K562 (cell line): ENCODE data around the gene PRPF6. TPM values are rescaled to one million over a fixed set of nuclear protein-coding genes. Genes with fewer than 3 reads are reported as not detected.

Experiments
- C11orf30 ChIP-seq: fragments of 450-650 bp; IDR thresholded peaks from 2 replicates; pipeline ENCODE4 v1.6.1; 2016; ENCODE audit warnings: low read depth, mild to moderate bottlenecking
- DMBX1 ChIP-seq: fragments of 250-450 bp; sonication (Bioruptor Pico); IDR thresholded peaks from 2 replicates; pipeline ENCODE4 v1.8.0; 2022; ENCODE audit warnings: inconsistent platforms, mild to moderate bottlenecking, moderate library complexity, borderline replicate concordance
- ETS2 ChIP-seq: IDR thresholded peaks from 2 replicates; pipeline ENCODE4 v1.6.1; 2016; ENCODE audit warnings: borderline replicate concordance, missing genetic modification characterization, mild to moderate bottlenecking, moderate library complexity, missing compliant biosample characterization; ENCODE audit not compliant: poor library complexity, severe bottlenecking
- EZH2 ChIP-seq: IDR thresholded peaks from 2 replicates; pipeline ENCODE4 v1.6.1; 2012; ENCODE audit warnings: low read depth, mild to moderate bottlenecking, inconsistent platforms, low read length, borderline replicate concordance
- HSF4 ChIP-seq: fragments of 250-450 bp; sonication (Bioruptor Pico); IDR thresholded peaks from 2 replicates; pipeline ENCODE4 v2.1.2; 2022; ENCODE audit warnings: mild to moderate bottlenecking, moderate library complexity, borderline replicate concordance
- NR3C1 ChIP-seq: sonication (generic); formaldehyde crosslinking; IDR thresholded peaks from 2 replicates; pipeline ENCODE4 v1.8.1; 2022; ENCODE audit warnings: missing genetic modification reagents
- PHF21A ChIP-seq: fragments of 450-650 bp; IDR thresholded peaks from 2 replicates; pipeline ENCODE4 v1.6.1; 2017; ENCODE audit warnings: low read depth, borderline replicate concordance
- PPARD ChIP-seq: fragments of 250-450 bp; sonication (Bioruptor Pico); IDR thresholded peaks from 2 replicates; pipeline ENCODE4 v1.8.0; 2022; ENCODE audit warnings: inconsistent platforms, mild to moderate bottlenecking, moderate library complexity
- RBM22 ChIP-seq: fragments of 200-400 bp; formaldehyde crosslinking; IDR thresholded peaks from 2 replicates; pipeline ENCODE4 v1.6.1; 2018; ENCODE audit warnings: low read length, low read depth; ENCODE audit not compliant: poor library complexity, severe bottlenecking
- ZEB2 ChIP-seq: fragments of 450-650 bp; IDR thresholded peaks from 2 replicates; pipeline ENCODE4 v1.6.1; 2016
- ZNF239 ChIP-seq: fragments of 250-450 bp; sonication (Bioruptor Pico); IDR thresholded peaks from 2 replicates; pipeline ENCODE4 v1.4.0; 2020; ENCODE audit warnings: mild to moderate bottlenecking
- ZNF316 ChIP-seq: fragments of 450-650 bp; IDR thresholded peaks from 2 replicates; pipeline ENCODE4 v1.6.1; 2016
- ZNF75A ChIP-seq: fragments of 450-650 bp; formaldehyde crosslinking; IDR thresholded peaks from 2 replicates; pipeline ENCODE4 v1.4.0; 2020; ENCODE audit warnings: mild to moderate bottlenecking
- ZNF766 ChIP-seq: fragments of 200-800 bp; sonication (Bioruptor generic); conservative IDR thresholded peaks from 2 replicates; pipeline ENCODE4 v1.6.1; 2016; ENCODE audit warnings: missing genetic modification characterization, missing compliant biosample characterization
- polyA plus RNA-seq, 8 experiments: library from polyadenylated mRNA; depleted of rRNA in 4 of 8; stranded (reverse) in 5 of 8; unstranded in 3 of 8; fragments of >200 nt; fragmentation: Nextera tagmentation in 2 of 8; fragmentation: Illumina TruSeq in 1 of 8; extraction: Ambion mirVana in 2 of 8; extraction: Trizol in 1 of 8; gene quantifications; 2 replicates each; pipeline versions ENCODE4 v1.2.1 to v1.2.3, GENCODE V29; 2011 to 2014; ENCODE audit warnings: inconsistent platforms in 1 of 8, missing spikeins in 1 of 8
- total RNA-seq, 7 experiments: library from RNA; depleted of rRNA in 6 of 7; stranded (reverse); fragments of >200 nt in 6 of 7; fragmentation: Illumina TruSeq in 2 of 7; extraction: Trizol in 2 of 7; gene quantifications; 2 replicates each; pipeline versions ENCODE4 v1.2.1 to v1.2.3, GENCODE V29; 2011 to 2021; ENCODE audit warnings: low replicate concordance in 1 of 7
- TF ChIP-seq, protein P1 (sequence below), 2 experiments: fragments of 450-650 bp in 1 of 2; sonication (generic) in 1 of 2; formaldehyde crosslinking; conservative IDR thresholded peaks; 2 replicates each; pipeline versions ENCODE4 v1.4.0 to v1.8.1; 2020 to 2022; ENCODE audit warnings: mild to moderate bottlenecking in 1 of 2, missing genetic modification reagents in 1 of 2
- TF ChIP-seq, protein P2 (sequence below), 3 experiments: fragments of 200-800 bp in 1 of 3; sonication (Bioruptor generic) in 1 of 3; sonication (generic) in 1 of 3; formaldehyde crosslinking in 1 of 3; IDR thresholded peaks; 2 replicates each; pipeline versions ENCODE4 v1.6.1 to v1.8.0; 2016 to 2022; ENCODE audit warnings: mild to moderate bottlenecking in 2 of 3, missing compliant biosample characterization in 2 of 3, missing genetic modification characterization in 2 of 3, missing genetic modification reagents in 1 of 3
- TF ChIP-seq, protein P3 (sequence below): fragments of 150-350 bp; conservative IDR thresholded peaks from 2 replicates; pipeline ENCODE4 v1.6.1; 2014; ENCODE audit warnings: low read length
- TF ChIP-seq, protein P4 (sequence below): sonication (generic); formaldehyde crosslinking; IDR thresholded peaks from 2 replicates; pipeline ENCODE4 v1.8.0; 2022; ENCODE audit warnings: missing genetic modification reagents, mild to moderate bottlenecking, moderate library complexity, borderline replicate concordance
- TF ChIP-seq, protein P5 (sequence below): sonication (generic); formaldehyde crosslinking; IDR thresholded peaks from 2 replicates; pipeline ENCODE4 v1.8.0; 2022; ENCODE audit warnings: missing genetic modification reagents, mild to moderate bottlenecking, borderline replicate concordance

The PRPF6 gene
- total and polyA plus RNA-seq, 9 of the 15 experiments (the other 6 are each of a cell fraction or from before 2014, with no cell fraction given): 4.2 to 83.2 (median 59.9) TPM

DNA sequence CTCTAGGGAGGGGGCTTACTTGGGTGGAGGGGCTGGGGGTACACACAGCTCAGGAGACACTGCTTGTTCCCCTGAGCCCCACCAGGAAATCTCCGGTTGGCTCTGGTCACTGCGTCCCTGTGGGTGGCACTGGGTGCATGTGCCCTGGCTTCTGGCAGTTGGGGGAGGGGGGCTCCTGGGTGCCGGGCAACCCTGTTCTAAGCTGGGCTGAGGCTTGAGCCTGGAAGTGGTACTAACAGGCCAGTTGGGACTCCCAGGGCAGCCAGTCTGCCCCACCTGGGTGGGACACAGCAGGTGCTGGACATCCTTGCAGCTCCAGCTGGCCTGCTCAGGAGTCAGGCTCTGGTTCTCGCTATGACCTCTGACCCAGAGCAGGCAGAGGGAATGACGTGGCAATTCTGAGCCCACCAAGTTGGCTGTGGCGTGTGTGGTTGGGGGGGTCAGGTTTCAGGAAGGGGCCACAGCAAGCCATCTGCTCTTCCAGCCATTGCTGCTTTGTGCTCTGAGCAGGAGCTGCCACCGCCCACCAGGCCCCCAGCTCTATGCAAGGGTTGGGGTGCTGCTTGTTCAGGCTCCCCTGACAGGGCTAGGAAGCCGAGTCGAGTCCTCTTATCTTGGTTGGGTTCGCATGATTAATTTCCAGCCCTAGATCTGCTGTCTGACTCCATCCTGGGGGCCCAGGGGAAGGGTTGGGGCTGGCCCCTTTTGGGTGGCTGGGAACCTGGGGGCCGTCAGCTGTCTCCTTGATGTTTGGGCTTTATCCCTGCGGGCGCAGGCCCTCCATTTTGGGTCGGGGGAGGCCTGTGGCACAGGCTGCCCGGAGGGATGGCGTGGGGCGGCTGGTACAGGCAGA, 55.6 kb downstream of the PRPF6 start (continued):
- TF ChIP-seq, protein P1, sequence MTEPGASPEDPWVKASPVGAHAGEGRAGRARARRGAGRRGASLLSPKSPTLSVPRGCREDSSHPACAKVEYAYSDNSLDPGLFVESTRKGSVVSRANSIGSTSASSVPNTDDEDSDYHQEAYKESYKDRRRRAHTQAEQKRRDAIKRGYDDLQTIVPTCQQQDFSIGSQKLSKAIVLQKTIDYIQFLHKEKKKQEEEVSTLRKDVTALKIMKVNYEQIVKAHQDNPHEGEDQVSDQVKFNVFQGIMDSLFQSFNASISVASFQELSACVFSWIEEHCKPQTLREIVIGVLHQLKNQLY (CRISPR knock-in tag; conservative IDR thresholded peaks at IDR 0.05): no peak
- TF ChIP-seq, protein P2, sequence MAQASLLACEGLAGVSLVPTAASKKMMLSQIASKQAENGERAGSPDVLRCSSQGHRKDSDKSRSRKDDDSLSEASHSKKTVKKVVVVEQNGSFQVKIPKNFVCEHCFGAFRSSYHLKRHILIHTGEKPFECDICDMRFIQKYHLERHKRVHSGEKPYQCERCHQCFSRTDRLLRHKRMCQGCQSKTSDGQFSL (CRISPR knock-in tag; IDR thresholded peaks at IDR 0.05): 0 out of 2 replicates have a peak, but pooled peaks have one; percentile 54
- TF ChIP-seq, protein P2 (tag; IDR thresholded peaks at IDR 0.05): no peak
- TF ChIP-seq ZNF316 (peak; percentile 84), C11orf30 (peak; percentile 83), ZNF75A (CRISPR knock-in tag) (no peak), DMBX1 (CRISPR knock-in tag) (no peak), ETS2 (no peak), PPARD (no peak), PHF21A (no peak), ZEB2 (no peak), ZNF766 (CRISPR knock-in tag) (no peak), EZH2 (no peak), RBM22 (peak; percentile 37), HSF4 (CRISPR knock-in tag) (no peak), NR3C1 (no peak), ZNF239 (CRISPR knock-in tag) (no peak)
- TF ChIP-seq, protein P3, sequence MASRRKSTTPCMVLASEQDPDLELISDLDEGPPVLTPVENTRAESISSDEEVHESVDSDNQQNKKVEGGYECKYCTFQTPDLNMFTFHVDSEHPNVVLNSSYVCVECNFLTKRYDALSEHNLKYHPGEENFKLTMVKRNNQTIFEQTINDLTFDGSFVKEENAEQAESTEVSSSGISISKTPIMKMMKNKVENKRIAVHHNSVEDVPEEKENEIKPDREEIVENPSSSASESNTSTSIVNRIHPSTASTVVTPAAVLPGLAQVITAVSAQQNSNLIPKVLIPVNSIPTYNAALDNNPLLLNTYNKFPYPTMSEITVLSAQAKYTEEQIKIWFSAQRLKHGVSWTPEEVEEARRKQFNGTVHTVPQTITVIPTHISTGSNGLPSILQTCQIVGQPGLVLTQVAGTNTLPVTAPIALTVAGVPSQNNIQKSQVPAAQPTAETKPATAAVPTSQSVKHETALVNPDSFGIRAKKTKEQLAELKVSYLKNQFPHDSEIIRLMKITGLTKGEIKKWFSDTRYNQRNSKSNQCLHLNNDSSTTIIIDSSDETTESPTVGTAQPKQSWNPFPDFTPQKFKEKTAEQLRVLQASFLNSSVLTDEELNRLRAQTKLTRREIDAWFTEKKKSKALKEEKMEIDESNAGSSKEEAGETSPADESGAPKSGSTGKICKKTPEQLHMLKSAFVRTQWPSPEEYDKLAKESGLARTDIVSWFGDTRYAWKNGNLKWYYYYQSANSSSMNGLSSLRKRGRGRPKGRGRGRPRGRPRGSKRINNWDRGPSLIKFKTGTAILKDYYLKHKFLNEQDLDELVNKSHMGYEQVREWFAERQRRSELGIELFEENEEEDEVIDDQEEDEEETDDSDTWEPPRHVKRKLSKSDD: no peak
- TF ChIP-seq, protein P4, sequence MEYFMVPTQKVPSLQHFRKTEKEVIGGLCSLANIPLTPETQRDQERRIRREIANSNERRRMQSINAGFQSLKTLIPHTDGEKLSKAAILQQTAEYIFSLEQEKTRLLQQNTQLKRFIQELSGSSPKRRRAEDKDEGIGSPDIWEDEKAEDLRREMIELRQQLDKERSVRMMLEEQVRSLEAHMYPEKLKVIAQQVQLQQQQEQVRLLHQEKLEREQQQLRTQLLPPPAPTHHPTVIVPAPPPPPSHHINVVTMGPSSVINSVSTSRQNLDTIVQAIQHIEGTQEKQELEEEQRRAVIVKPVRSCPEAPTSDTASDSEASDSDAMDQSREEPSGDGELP: peak; percentile 67; the same call in 1 of the 2 replicates
- TF ChIP-seq, protein P5, sequence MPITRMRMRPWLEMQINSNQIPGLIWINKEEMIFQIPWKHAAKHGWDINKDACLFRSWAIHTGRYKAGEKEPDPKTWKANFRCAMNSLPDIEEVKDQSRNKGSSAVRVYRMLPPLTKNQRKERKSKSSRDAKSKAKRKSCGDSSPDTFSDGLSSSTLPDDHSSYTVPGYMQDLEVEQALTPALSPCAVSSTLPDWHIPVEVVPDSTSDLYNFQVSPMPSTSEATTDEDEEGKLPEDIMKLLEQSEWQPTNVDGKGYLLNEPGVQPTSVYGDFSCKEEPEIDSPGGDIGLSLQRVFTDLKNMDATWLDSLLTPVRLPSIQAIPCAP (CRISPR knock-in tag): no peak
